ENCODE data around the gene CD151. TPM values are rescaled to one million over a fixed set of nuclear protein-coding genes. Genes with fewer than 3 reads are reported as not detected.

CD151 gene
- total and polyA plus RNA-seq, 7 donors: 84.4 to 436 (median 248) TPM

DNA sequence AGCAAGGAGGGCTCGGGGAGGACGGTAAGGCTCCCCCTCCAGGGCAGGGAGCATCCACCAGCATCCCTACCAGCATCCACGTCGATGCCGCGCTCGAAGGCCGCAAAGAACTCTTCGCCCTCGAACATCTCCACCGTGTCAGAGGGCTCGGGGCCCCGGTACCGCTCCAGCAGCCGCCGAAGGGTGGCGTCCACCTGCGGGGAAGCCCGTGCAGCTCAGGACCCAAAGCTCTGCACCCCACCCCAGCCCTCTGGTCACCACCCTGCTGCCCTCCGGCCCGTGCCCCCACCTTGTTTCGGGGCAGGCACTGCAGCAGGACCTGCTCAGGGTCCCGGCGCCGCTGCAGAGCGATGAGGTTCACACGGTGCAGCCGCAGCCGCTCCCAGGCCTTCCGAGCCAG lies 32.3 kb upstream of the CD151 start:
- H3K9me3 ChIP-seq: no peaks in the 10 kb centered on the region
- no peak overlapping the region for H3K27ac ChIP-seq
- peaks cover 0 to 46% (median 37%) of the 10 kb centered on the region in 4 donors for H3K4me1 ChIP-seq
- H3K4me3 ChIP-seq: no peak overlapping the region
- no peak for DNase-seq
- peaks cover 0 to 38% (median 3%) of the 10 kb centered on the region in 4 donors for H3K36me3 ChIP-seq
- WGBS, 2 donors: 93 to 96% methylated on average over 30 of the region's 30 CpGs
- no peaks in the 10 kb centered on the region for H3K27me3 ChIP-seq
- intact Hi-C loops (cut with DNase I): no loop called here
- TF ChIP-seq POLR2A (IDR thresholded peaks at IDR 0.05): no peak
- TF ChIP-seq, protein P1, sequence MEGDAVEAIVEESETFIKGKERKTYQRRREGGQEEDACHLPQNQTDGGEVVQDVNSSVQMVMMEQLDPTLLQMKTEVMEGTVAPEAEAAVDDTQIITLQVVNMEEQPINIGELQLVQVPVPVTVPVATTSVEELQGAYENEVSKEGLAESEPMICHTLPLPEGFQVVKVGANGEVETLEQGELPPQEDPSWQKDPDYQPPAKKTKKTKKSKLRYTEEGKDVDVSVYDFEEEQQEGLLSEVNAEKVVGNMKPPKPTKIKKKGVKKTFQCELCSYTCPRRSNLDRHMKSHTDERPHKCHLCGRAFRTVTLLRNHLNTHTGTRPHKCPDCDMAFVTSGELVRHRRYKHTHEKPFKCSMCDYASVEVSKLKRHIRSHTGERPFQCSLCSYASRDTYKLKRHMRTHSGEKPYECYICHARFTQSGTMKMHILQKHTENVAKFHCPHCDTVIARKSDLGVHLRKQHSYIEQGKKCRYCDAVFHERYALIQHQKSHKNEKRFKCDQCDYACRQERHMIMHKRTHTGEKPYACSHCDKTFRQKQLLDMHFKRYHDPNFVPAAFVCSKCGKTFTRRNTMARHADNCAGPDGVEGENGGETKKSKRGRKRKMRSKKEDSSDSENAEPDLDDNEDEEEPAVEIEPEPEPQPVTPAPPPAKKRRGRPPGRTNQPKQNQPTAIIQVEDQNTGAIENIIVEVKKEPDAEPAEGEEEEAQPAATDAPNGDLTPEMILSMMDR (IDR thresholded peaks at IDR 0.05): no peak
- no peak for TF ChIP-seq EP300 (IDR thresholded peaks at IDR 0.05)
- no peak for TF ChIP-seq POLR2AphosphoS5 (IDR thresholded peaks at IDR 0.05)

DNA sequence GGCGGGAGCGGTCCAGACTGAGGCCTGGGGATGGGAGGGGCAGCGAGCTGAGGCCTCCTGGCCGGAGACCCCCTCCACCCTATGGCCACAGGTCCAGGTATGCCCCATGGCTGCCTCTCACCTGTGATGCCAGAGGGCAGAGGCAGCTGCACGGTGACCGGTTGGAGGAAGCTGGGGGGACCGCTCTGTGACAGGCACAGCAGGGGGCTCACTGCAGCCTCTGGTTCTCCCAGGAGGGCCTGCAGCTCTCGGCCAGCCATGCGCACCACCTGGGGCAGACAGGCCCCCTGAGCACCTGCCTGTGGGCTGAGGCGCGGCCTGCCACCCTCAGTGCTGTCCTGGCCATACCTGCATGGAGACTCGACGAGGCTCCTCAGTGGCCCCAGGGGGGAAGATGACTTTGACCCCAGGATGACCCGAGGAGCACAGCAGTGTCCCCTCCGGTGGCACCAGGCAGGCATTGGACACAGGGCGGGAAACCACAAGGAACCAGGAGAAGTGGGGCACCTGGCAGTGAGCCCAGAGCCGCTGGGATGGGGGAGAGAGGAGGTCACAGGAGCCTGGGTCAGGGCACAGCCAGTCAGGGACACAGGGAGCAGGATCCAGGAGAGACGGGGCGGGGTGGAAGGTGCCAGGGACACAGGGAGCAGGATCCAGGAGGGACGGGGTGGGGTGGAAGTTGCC lies 31.5 kb upstream of the CD151 start:
- WGBS, 2 donors: 89 to 95% methylated on average over 20 of the region's 20 CpGs
- TF ChIP-seq POLR2A (IDR thresholded peaks at IDR 0.05): no peak
- TF ChIP-seq EP300 (IDR thresholded peaks at IDR 0.05): no peak

DNA sequence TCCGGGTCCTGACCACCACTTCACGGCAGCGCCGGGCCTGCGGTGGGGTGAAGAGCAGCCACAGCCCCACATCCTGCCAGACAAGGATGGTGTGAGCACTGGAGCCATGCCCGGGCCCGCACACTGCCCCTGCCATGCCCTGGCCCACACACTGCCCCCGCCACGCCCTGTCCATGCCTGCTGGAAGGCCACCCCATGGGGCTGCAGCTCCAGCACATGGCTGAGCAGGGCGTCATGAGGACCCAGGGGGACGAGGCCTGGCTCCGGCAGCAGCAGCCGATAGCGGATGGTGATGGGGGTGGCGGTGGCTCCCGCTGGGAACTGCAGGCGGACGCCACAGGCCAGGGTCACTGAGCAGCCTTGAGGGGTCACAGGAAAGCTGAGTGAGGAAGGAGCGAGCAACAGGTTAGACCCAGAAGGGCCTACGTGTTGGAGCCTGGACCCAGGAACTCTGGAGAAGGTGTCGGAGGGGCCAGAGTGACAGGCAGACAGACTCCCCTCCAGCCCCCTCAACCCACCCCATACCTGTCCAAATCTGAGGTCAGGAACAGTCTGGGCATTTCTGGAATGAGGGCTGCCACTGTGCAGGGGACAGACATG lies 30.6 kb upstream of the CD151 start:
- no peak for TF ChIP-seq POLR2A (IDR thresholded peaks at IDR 0.05)
- TF ChIP-seq, protein P1 (IDR thresholded peaks at IDR 0.05): no peak
- TF ChIP-seq EP300 (IDR thresholded peaks at IDR 0.05): no peak
- no peak for TF ChIP-seq POLR2AphosphoS5 (IDR thresholded peaks at IDR 0.05)
- WGBS, 2 donors: 96 to 97% methylated on average over 21 of the region's 21 CpGs
- H3K4me3 ChIP-seq: no peak overlapping the region
- H3K9me3 ChIP-seq: no peaks in the 10 kb centered on the region
- DNase-seq: no peak
- peaks cover 0 to 35% (median 25%) of the 10 kb centered on the region in 4 donors for H3K4me1 ChIP-seq
- intact Hi-C loops (cut with DNase I): no loop called here
- H3K27me3 ChIP-seq: no peaks in the 10 kb centered on the region
- no peak overlapping the region for H3K27ac ChIP-seq
- H3K36me3 ChIP-seq: peaks cover 0 to 38% (median 3%) of the 10 kb centered on the region in 4 donors

More for the DNA sequence above, 31.5 kb upstream of the CD151 start:
- H3K27ac ChIP-seq: no peak overlapping the region
- H3K4me1 ChIP-seq: peaks cover 0 to 43% (median 34%) of the 10 kb centered on the region in 4 donors
- H3K9me3 ChIP-seq: no peaks in the 10 kb centered on the region
- H3K36me3 ChIP-seq: peaks cover 0 to 38% (median 3%) of the 10 kb centered on the region in 4 donors
- no peaks in the 10 kb centered on the region for H3K27me3 ChIP-seq
- H3K4me3 ChIP-seq: no peak overlapping the region
- intact Hi-C loops (cut with DNase I): no loop called here
- DNase-seq: no peak

DNA sequence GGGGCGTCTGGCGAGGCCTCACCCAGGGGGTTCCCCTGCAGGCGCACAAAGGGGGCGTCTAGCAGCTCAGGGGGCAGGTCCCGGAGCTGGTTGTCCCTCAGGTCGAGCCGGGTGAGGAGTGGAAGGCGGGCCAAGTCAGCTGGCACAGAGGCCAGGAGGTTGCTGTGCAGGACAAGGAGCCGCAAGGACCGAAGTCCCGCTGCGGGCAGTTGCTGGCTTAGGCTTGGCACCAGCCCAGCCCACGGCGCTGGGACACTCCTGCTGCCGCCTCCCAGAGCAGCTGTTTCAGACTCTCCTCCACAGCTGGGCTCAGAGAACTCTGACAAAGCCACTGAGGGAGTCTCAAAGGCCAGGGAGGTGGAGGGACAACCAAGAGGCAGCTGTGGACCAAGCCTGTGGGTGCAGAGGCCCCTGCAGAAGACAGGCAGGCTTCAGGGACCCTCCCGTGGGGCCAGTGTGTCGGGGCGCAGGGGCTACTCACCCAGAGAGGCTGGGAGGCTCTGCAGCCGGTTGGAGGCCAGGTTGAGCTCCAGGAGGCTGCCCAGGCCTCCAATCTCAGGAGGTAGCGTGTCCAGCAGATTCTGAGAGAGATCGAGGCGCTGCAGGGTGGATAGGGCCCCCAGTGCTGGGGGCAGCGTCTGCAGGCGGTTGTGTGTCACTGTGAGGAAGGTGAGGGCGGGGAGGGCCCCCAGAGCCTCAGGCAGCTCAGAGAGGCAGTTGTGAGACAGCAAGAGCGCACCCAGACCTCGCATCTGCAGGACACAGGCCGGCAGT lies 29.9 kb upstream of the CD151 start:
- intact Hi-C loops (cut with DNase I): no loop called here
- TF ChIP-seq, protein P1 (IDR thresholded peaks at IDR 0.05): no peak
- TF ChIP-seq POLR2A (IDR thresholded peaks at IDR 0.05) (no peak), EP300 (IDR thresholded peaks at IDR 0.05) (no peak), POLR2AphosphoS5 (IDR thresholded peaks at IDR 0.05) (no peak)
- WGBS, 2 donors: 88 to 94% methylated on average over 28 of the region's 28 CpGs

DNA sequence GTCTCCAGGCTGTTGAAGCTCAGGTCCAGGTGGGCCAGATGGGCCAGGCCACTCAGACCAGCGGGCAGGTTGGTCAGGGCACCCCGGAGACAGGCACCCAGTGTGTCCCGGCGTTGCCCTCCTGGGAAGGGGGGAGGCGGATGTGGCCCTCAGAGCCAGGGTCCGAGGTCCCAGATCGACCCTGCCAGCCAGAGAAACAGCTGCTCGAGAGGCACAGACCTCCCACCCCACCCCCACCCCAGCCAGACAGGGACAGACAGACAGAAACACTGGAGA lies 29.3 kb upstream of the CD151 start:
- H3K9me3 ChIP-seq: no peaks in the 10 kb centered on the region
- H3K27ac ChIP-seq: no peak overlapping the region
- no peak overlapping the region for H3K4me3 ChIP-seq
- intact Hi-C loops (cut with DNase I): no loop called here
- TF ChIP-seq EP300 (IDR thresholded peaks at IDR 0.05): no peak
- H3K27me3 ChIP-seq: no peaks in the 10 kb centered on the region
- WGBS, 2 donors: 90 to 91% methylated on average over 8 of the region's 8 CpGs
- H3K36me3 ChIP-seq: peaks cover 0 to 38% (median 3%) of the 10 kb centered on the region in 4 donors
- H3K4me1 ChIP-seq: peaks cover 0 to 30% (median 26%) of the 10 kb centered on the region in 4 donors
- no peak for DNase-seq

More for the DNA sequence above, 29.9 kb upstream of the CD151 start:
- H3K4me1 ChIP-seq: peaks cover 0 to 30% (median 24%) of the 10 kb centered on the region in 4 donors
- no peak overlapping the region for H3K27ac ChIP-seq
- no peaks in the 10 kb centered on the region for H3K9me3 ChIP-seq
- no peak overlapping the region for H3K4me3 ChIP-seq
- no peak for DNase-seq
- H3K27me3 ChIP-seq: no peaks in the 10 kb centered on the region
- H3K36me3 ChIP-seq: peaks cover 0 to 38% (median 3%) of the 10 kb centered on the region in 4 donors

All from sigmoid colon (tissue), 7 donors.